GM12878 (cell line): ENCODE data around the gene TMEM30A. TPM values are rescaled to one million over a fixed set of nuclear protein-coding genes. Genes with fewer than 3 reads are reported as not detected.

Source experiments
- ATAC-seq: fragments of 200-7000 bp; cut with Tn5 transposase; 3 replicates; pipeline ENCODE4 v1.9.1; 2020; ENCODE audit warnings: mild to moderate bottlenecking, moderate library complexity
- BruUV-seq: library from RNA; stranded (reverse); fragments of 400-500 nt; replicated peaks from 2 replicates; lab custom pipeline; 2021; lab: Mats Ljungman, UMichigan
- CTCF ChIA-PET: fragments of 300-600 bp; sonication (Branson Sonifier 250); formaldehyde crosslinking; extraction: SDS; loops from one replicate; lab custom pipeline; 2021; ENCODE audit warnings: inconsistent platforms; lab: Yijun Ruan, JAX
- POLR2A ChIA-PET: fragments of 350-600 bp; formaldehyde crosslinking; extraction: SDS; loops from one replicate; lab custom pipeline; 2021; ENCODE audit warnings: inconsistent platforms; lab: Charles Lee
- RAD21 ChIA-PET: fragments of 300-600 bp; sonication (Branson Sonifier 250); formaldehyde crosslinking; loops from one replicate; lab custom pipeline; 2023; ENCODE audit warnings: antibody characterized with exemption; ENCODE audit not compliant: unreplicated experiment; lab: Charles Lee
- SMC1A ChIA-PET: fragments of 300-600 bp; sonication (Branson Sonifier 250); formaldehyde crosslinking; loops from one replicate; lab custom pipeline; 2023; ENCODE audit not compliant: unreplicated experiment, uncharacterized antibody; lab: Charles Lee
- DNase-seq: peaks from one replicate; pipeline ENCODE4 v3.0.0-alpha.2; 2011; ENCODE audit warnings: low read depth, low spot score
- FAIRE-seq: peaks from 3 replicates; lab custom pipeline; 2011; peaks lifted over from hg19 to GRCh38; lab: Jason Lieb, UNC
- H2AFZ ChIP-seq: 2 replicates; pipeline ENCODE4 v1.6.0; 2011; ENCODE audit warnings: low read depth, low read length, control low read depth; ENCODE audit not compliant: control insufficient read depth
- H3K27ac ChIP-seq: 2 replicates; pipeline ENCODE4 v1.5.1; 2011; ENCODE audit warnings: control low read depth; ENCODE audit not compliant: control insufficient read depth, insufficient read depth
- H3K27me3 ChIP-seq, 2 experiments: replicated peaks in 1 of 2; 2 replicates each; pipeline versions ENCODE4 v1.6.0 to v1.6.1; 2011; ENCODE audit warnings: low read length in 1 of 2; ENCODE audit not compliant: control insufficient read depth in 2 of 2, insufficient read depth in 2 of 2
- H3K36me3 ChIP-seq, 2 experiments: 2 replicates each; pipeline ENCODE4 v1.5.1; 2011; ENCODE audit warnings: low read length in 1 of 2; ENCODE audit not compliant: control insufficient read depth in 2 of 2, insufficient read depth in 2 of 2
- H3K4me1 ChIP-seq: 2 replicates; pipeline ENCODE4 v1.6.1; 2011; ENCODE audit warnings: mild to moderate bottlenecking, low read length, moderate library complexity, mixed read lengths; ENCODE audit not compliant: control insufficient read depth, insufficient read depth
- H3K4me2 ChIP-seq: 2 replicates; pipeline ENCODE4 v1.6.0; 2011; ENCODE audit warnings: control low read depth; ENCODE audit not compliant: control insufficient read depth, insufficient read depth
- H3K4me3 ChIP-seq: fragments of 200-600 bp; sonication (generic); 2 replicates; pipeline ENCODE4 v1.5.1; 2016
- H3K79me2 ChIP-seq: 2 replicates; pipeline ENCODE4 v1.6.0; 2011; ENCODE audit warnings: low read length; ENCODE audit not compliant: control insufficient read depth, insufficient read depth
- H3K9ac ChIP-seq: 2 replicates; pipeline ENCODE4 v1.8.0; 2011; ENCODE audit warnings: low read length, control low read depth, mixed read lengths; ENCODE audit not compliant: control insufficient read depth, insufficient read depth
- H3K9me3 ChIP-seq: replicated peaks from 3 replicates; pipeline ENCODE4 v1.5.1; 2011; ENCODE audit warnings: mild to moderate bottlenecking, low read length; ENCODE audit not compliant: control insufficient read depth, insufficient read depth
- H4K20me1 ChIP-seq: 2 replicates; pipeline ENCODE4 v1.6.0; 2011; ENCODE audit not compliant: control insufficient read depth, insufficient read depth
- ATF7 ChIP-seq: fragments of 450-650 bp; IDR thresholded peaks from 2 replicates; pipeline ENCODE4 v1.6.1; 2016; ENCODE audit warnings: low read depth, mild to moderate bottlenecking
- BCL11A ChIP-seq: IDR thresholded peaks from 2 replicates; pipeline ENCODE4 v1.6.1; 2011; ENCODE audit warnings: low read depth, low read length
- BCLAF1 ChIP-seq: fragments of 450-650 bp; IDR thresholded peaks from 2 replicates; pipeline ENCODE4 v1.6.1; 2017; ENCODE audit warnings: antibody characterized with exemption, mild to moderate bottlenecking, moderate library complexity
- BMI1 ChIP-seq: fragments of 450-650 bp; IDR thresholded peaks from 2 replicates; pipeline ENCODE4 v1.6.1; 2016; ENCODE audit warnings: mild to moderate bottlenecking, moderate library complexity, borderline replicate concordance
- EGR1 ChIP-seq, 2 experiments: IDR thresholded peaks; 1 replicate in 1 of 2; 2 replicates in 1 of 2; pipeline ENCODE4 v1.6.1; 2011 to 2012; ENCODE audit warnings: low read depth in 2 of 2, low read length in 2 of 2, borderline replicate concordance in 1 of 2, mild to moderate bottlenecking in 1 of 2, moderate library complexity in 1 of 2
- HDAC2 ChIP-seq: fragments of 200-600 bp; sonication (generic); IDR thresholded peaks from 2 replicates; pipeline ENCODE4 v1.6.1; 2017
- HDGF ChIP-seq: fragments of 450-650 bp; IDR thresholded peaks from 2 replicates; pipeline ENCODE4 v1.6.1; 2016; ENCODE audit warnings: antibody characterized with exemption
- HSF1 ChIP-seq: fragments of 150-350 bp; IDR thresholded peaks from 2 replicates; pipeline ENCODE4 v1.6.1; 2014; ENCODE audit warnings: mild to moderate bottlenecking, low read depth, low read length
- IKZF1 ChIP-seq: fragments of 450-650 bp; conservative IDR thresholded peaks from 2 replicates; pipeline ENCODE4 v1.6.1; 2017; ENCODE audit warnings: antibody characterized with exemption, mild to moderate bottlenecking
- IKZF2 ChIP-seq, 2 experiments: fragments of 450-650 bp; IDR thresholded peaks; 2 replicates each; pipeline ENCODE4 v1.6.1; 2017; ENCODE audit warnings: mild to moderate bottlenecking in 2 of 2, moderate library complexity in 2 of 2
- KAT2A ChIP-seq: conservative IDR thresholded peaks from 2 replicates; pipeline ENCODE4 v1.6.1; 2011; ENCODE audit warnings: low read depth, low read length; ENCODE audit not compliant: control insufficient read depth
- MYB ChIP-seq: fragments of 150-350 bp; IDR thresholded peaks from 2 replicates; pipeline ENCODE4 v1.6.1; 2014; ENCODE audit warnings: mild to moderate bottlenecking, low read depth, low read length, borderline replicate concordance
- RCOR1 ChIP-seq: conservative IDR thresholded peaks from 2 replicates; pipeline ENCODE4 v1.6.1; 2012; ENCODE audit warnings: low read depth, low read length, improper control_type of control experiment
- SPI1 ChIP-seq: IDR thresholded peaks from 2 replicates; pipeline ENCODE4 v1.6.1; 2011; ENCODE audit warnings: low read depth, mild to moderate bottlenecking, low read length, moderate library complexity, borderline replicate concordance; ENCODE audit not compliant: insufficient read depth
- SREBF2 ChIP-seq: IDR thresholded peaks from 2 replicates; pipeline ENCODE4 v1.6.1; 2012; ENCODE audit warnings: mild to moderate bottlenecking, low read length
- ZBTB11 ChIP-seq: fragments of 450-650 bp; formaldehyde crosslinking; IDR thresholded peaks from 2 replicates; pipeline ENCODE4 v1.5.0; 2022; ENCODE audit warnings: mild to moderate bottlenecking, missing genetic modification characterization
- ZSCAN29 ChIP-seq: fragments of 450-650 bp; IDR thresholded peaks from 2 replicates; pipeline ENCODE4 v1.6.1; 2017; ENCODE audit warnings: mild to moderate bottlenecking, moderate library complexity
- WGBS: methylation state at CpG from one replicate; pipeline ENCODE4 v1.1.6; 2016; ENCODE audit warnings: low lambda C conversion rate; ENCODE audit not compliant: insufficient replicate concordance, insufficient coverage; ENCODE audit errors: missing lambda C conversion rate; 5-methylcytosine and 5-hydroxymethylcytosine counted together
- in situ Hi-C: fragments of 300-500 bp; cut with MboI; formaldehyde crosslinking; loops from 9 replicates; pipeline ENCODE4 v1.14.3; 2018; ENCODE audit warnings: mixed read lengths
- intact Hi-C: fragments of 100-400 bp; cut with micrococcal nuclease; formaldehyde crosslinking; loops from one replicate; pipeline ENCODE4 v1.14.2; 2022; ENCODE audit not compliant: unreplicated experiment
- polyA plus RNA-seq, 11 experiments: library from polyadenylated mRNA; depleted of rRNA in 4 of 11; unstranded in 6 of 11; stranded (reverse) in 5 of 11; fragments of >200 nt; fragmentation: Nextera tagmentation in 4 of 11; fragmentation: Illumina TruSeq in 1 of 11; extraction: Ambion mirVana in 4 of 11; extraction: Trizol in 1 of 11; gene quantifications; 1 replicate in 1 of 11; 2 replicates in 10 of 11; pipeline versions ENCODE4 v1.2.1 to v1.2.3, GENCODE V29; 2011 to 2016; ENCODE audit warnings: inconsistent platforms in 2 of 11, missing spikeins in 2 of 11, low read depth in 1 of 11
- total RNA-seq, 4 experiments: library from RNA; depleted of rRNA in 3 of 4; stranded (reverse); fragments of >200 nt in 3 of 4; fragmentation: Illumina TruSeq in 1 of 4; extraction: Trizol in 1 of 4; gene quantifications; 2 replicates each; pipeline versions ENCODE4 v1.2.1 to v1.2.3, GENCODE V29; 2013 to 2021

Gene TMEM30A
- total and polyA plus RNA-seq, 10 of the 15 experiments (the other 5 are each of a cell fraction or from before 2014, with no cell fraction given), result 11.9 to 61.6 (median 43.2) TPM

GRCh38 chr6:75217193-75217592 lies 67.4 kb downstream of the TMEM30A start:
- no peak for FAIRE-seq
- no peak for DNase-seq
- no peak overlapping the region for H3K27ac ChIP-seq
- POLR2A ChIA-PET, result no interaction called here
- SMC1A ChIA-PET, result interaction anchor here (1.7 kb wide), 1 partner anchor 80 kb away, joined by 4 read pairs; no protein-coding TSS in a partner anchor
- H3K4me3 ChIP-seq, result no peak overlapping the region
- no peak overlapping the region for H3K9ac ChIP-seq
- H3K9me3 ChIP-seq, result no peaks in the 10 kb centered on the region
- RAD21 ChIA-PET, result no interaction called here
- no peaks in the 10 kb centered on the region for H3K36me3 ChIP-seq
- BruUV-seq, result no TSS peak
- WGBS, result 1% methylated on average over 4 of the region's 4 CpGs
- ATAC-seq, result peak; percentile 20; the same call in 2 of the 3 replicates
- no peaks in the 10 kb centered on the region; a peak in 1 of 4 replicates for H3K27me3 ChIP-seq
- H3K4me2 ChIP-seq, result no peak overlapping the region
- CTCF ChIA-PET, result interaction anchor here (1.7 to 2.6 kb wide), 2 partner anchors 8 to 312 kb away, joined by 3 to 16 read pairs; no protein-coding TSS in a partner anchor
- H2AFZ ChIP-seq, result no peak overlapping the region
- no peaks in the 10 kb centered on the region for H3K79me2 ChIP-seq
- in situ Hi-C loops, result loop anchor here (10.0 kb wide), 3 partner anchors 1232 to 1542 kb away; no protein-coding TSS in a partner anchor
- no peak for TF ChIP-seq KAT2A
- TF ChIP-seq ZSCAN29, result no peak
- no peak for TF ChIP-seq HSF1
- TF ChIP-seq ZBTB11 (CRISPR knock-in tag), result no peak
- no peak for TF ChIP-seq RCOR1
- no peak for TF ChIP-seq BCLAF1
- TF ChIP-seq BCL11A, result no peak
- TF ChIP-seq IKZF1, result no peak
- no peak for TF ChIP-seq HDAC2
- no peak for TF ChIP-seq HDGF
- TF ChIP-seq IKZF2 (IDR thresholded peaks at IDR 0.05), result no peak
- TF ChIP-seq ATF7, result peak; percentile 82
- TF ChIP-seq MYB, result no peak
- no peak for TF ChIP-seq SREBF2
- TF ChIP-seq SPI1, result peak; percentile 63
- TF ChIP-seq BMI1, result no peak
- no peak for TF ChIP-seq EGR1 (IDR thresholded peaks at IDR 0.05; ENCODE audit: borderline replicate concordance in 1 of 2, low read depth in 2 of 2, low read length in 2 of 2)
- intact Hi-C loops, result no loop called here
- H4K20me1 ChIP-seq, result no peaks in the 10 kb centered on the region
- H3K4me1 ChIP-seq, result no peaks in the 10 kb centered on the region
